Measurements from ENCODE around the gene TARBP1. TPM values are rescaled to one million over a fixed set of nuclear protein-coding genes. Genes with fewer than 3 reads are reported as not detected.

TARBP1 gene
- total and polyA plus RNA-seq, 3 donors from 2014 or later: 29.5 to 39.8 (median 31.3) TPM

- no peaks in the 10 kb centered on the region for H3K36me3 ChIP-seq (ENCODE audit: low read depth, missing control alignments)
- H3K27ac ChIP-seq: no peak overlapping the region
- H3K9me3 ChIP-seq: no peaks in the 10 kb centered on the region
- no peak overlapping the region for H3K4me3 ChIP-seq
- peaks cover 12% of the 10 kb centered on the region for H3K4me1 ChIP-seq
- H3K27me3 ChIP-seq: no peaks in the 10 kb centered on the region
- no peak for DNase-seq
- intact Hi-C loops (cut with DNase I; ENCODE audit: low total_unique reads): no loop called here
- TF ChIP-seq CTCF (IDR thresholded peaks at IDR 0.05) (no peak), POLR2A (IDR thresholded peaks at IDR 0.05) (no peak)
Measured at GRCh38 chr1:234502785-234503184, 23.8 kb upstream of the TARBP1 start.

GRCh38 chr1:234500269-234500668, 21.3 kb upstream of the TARBP1 start:
- H3K4me3 ChIP-seq: no peak overlapping the region
- peaks cover 15% of the 10 kb centered on the region for H3K4me1 ChIP-seq
- DNase-seq: no peak
- TF ChIP-seq CTCF (IDR thresholded peaks at IDR 0.05) (no peak), POLR2A (IDR thresholded peaks at IDR 0.05) (no peak)
- H3K36me3 ChIP-seq (ENCODE audit: low read depth, missing control alignments): no peaks in the 10 kb centered on the region
- no peaks in the 10 kb centered on the region for H3K9me3 ChIP-seq
- intact Hi-C loops (cut with DNase I; ENCODE audit: low total_unique reads): no loop called here
- WGBS, 2 donors: 41 to 55% methylated on average over 2 of the region's 2 CpGs
- no peaks in the 10 kb centered on the region for H3K27me3 ChIP-seq
- H3K27ac ChIP-seq: peak overlapping the region; percentile 31 to 89

GRCh38 chr1:234499943-234500245, 20.9 kb upstream of the TARBP1 start:
- Histone ChIP-seq H3K4me1 (peaks cover 18% of the 10 kb centered on the region), H3K9me3 (no peaks in the 10 kb centered on the region), H3K27ac (peak overlapping the region; percentile 31 to 89), H3K36me3 (ENCODE audit: low read depth, missing control alignments) (no peaks in the 10 kb centered on the region), H3K27me3 (no peaks in the 10 kb centered on the region), H3K4me3 (no peak overlapping the region)
- DNase-seq: no peak
- no peak for TF ChIP-seq CTCF (IDR thresholded peaks at IDR 0.05)
- no peak for TF ChIP-seq POLR2A (IDR thresholded peaks at IDR 0.05)
- intact Hi-C loops (cut with DNase I; ENCODE audit: low total_unique reads): loop anchor here (5.0 to 10.0 kb wide), 2 partner anchors 495 to 587 kb away; no protein-coding TSS in a partner anchor
- 42 to 46% methylated on average over 4 of the region's 4 CpGs for WGBS, 2 donors

GRCh38 chr1:234499119-234499942, 20.4 kb upstream of the TARBP1 start:
- no peaks in the 10 kb centered on the region for H3K27me3 ChIP-seq
- no peaks in the 10 kb centered on the region for H3K36me3 ChIP-seq (ENCODE audit: low read depth, missing control alignments)
- WGBS, 2 donors: 6 to 13% methylated on average over 27 of the region's 27 CpGs
- H3K9me3 ChIP-seq: no peaks in the 10 kb centered on the region
- peaks cover 18% of the 10 kb centered on the region for H3K4me1 ChIP-seq
- H3K27ac ChIP-seq: peak overlapping the region; percentile 31 to 89
- peak; percentile 95 for DNase-seq
- peak overlapping the region in 1 of 2 donors; percentile 13 for H3K4me3 ChIP-seq
- intact Hi-C loops (cut with DNase I; ENCODE audit: low total_unique reads): loop anchor here (5.0 to 10.0 kb wide), 2 partner anchors 495 to 588 kb away; no protein-coding TSS in a partner anchor
- TF ChIP-seq CTCF (IDR thresholded peaks at IDR 0.05) (peak; percentile 88 to 97 (median 88)), POLR2A (IDR thresholded peaks at IDR 0.05) (no peak)

Measured in testis (tissue), 3 donors.